ENCODE measurements around the gene MFAP5. TPM values are rescaled to one million over a fixed set of nuclear protein-coding genes. Genes with fewer than 3 reads are reported as not detected.

The MFAP5 gene
- total RNA-seq, 1 experiment from 2014 or later: 18.9 TPM

- H3F3A ChIP-seq (ENCODE audit: insufficient read depth, low read depth): no peaks in the 10 kb centered on the region
- TF ChIP-seq, protein P1, sequence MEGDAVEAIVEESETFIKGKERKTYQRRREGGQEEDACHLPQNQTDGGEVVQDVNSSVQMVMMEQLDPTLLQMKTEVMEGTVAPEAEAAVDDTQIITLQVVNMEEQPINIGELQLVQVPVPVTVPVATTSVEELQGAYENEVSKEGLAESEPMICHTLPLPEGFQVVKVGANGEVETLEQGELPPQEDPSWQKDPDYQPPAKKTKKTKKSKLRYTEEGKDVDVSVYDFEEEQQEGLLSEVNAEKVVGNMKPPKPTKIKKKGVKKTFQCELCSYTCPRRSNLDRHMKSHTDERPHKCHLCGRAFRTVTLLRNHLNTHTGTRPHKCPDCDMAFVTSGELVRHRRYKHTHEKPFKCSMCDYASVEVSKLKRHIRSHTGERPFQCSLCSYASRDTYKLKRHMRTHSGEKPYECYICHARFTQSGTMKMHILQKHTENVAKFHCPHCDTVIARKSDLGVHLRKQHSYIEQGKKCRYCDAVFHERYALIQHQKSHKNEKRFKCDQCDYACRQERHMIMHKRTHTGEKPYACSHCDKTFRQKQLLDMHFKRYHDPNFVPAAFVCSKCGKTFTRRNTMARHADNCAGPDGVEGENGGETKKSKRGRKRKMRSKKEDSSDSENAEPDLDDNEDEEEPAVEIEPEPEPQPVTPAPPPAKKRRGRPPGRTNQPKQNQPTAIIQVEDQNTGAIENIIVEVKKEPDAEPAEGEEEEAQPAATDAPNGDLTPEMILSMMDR (conservative IDR thresholded peaks at IDR 0.05): no peak
- no peak for TF ChIP-seq EZH2 (IDR thresholded peaks at IDR 0.05; ENCODE audit: low read depth)
- intact Hi-C loops (cut with micrococcal nuclease; ENCODE audit: unreplicated experiment): no loop called here
- POLR2A ChIA-PET (ENCODE audit: unreplicated experiment): no interaction called here
- no peak overlapping the region for H2AFZ ChIP-seq
- no peak overlapping the region for H3K27ac ChIP-seq
- CTCF ChIA-PET: no interaction called here
- no peak for DNase-seq
- no peaks in the 10 kb centered on the region for H3K27me3 ChIP-seq (ENCODE audit: insufficient read depth, low read depth)
- no peaks in the 10 kb centered on the region for H3K4me1 ChIP-seq (replicated peaks; ENCODE audit: insufficient read depth)
- H3K79me2 ChIP-seq (ENCODE audit: low read depth): no peaks in the 10 kb centered on the region
- no peak overlapping the region for H3K4me3 ChIP-seq
- no peaks in the 10 kb centered on the region for H3K9me2 ChIP-seq (ENCODE audit: insufficient read depth)
- no peaks in the 10 kb centered on the region for H4K20me1 ChIP-seq (ENCODE audit: insufficient read depth)
- H3K9me3 ChIP-seq (ENCODE audit: insufficient read depth, low read depth): no peaks in the 10 kb centered on the region
- BruUV-seq (replicated peaks): no TSS peak
- H3K36me3 ChIP-seq (ENCODE audit: low read depth): no peaks in the 10 kb centered on the region
- no peak overlapping the region for H3K4me2 ChIP-seq
These were observed 9.8 kb upstream of the MFAP5 start for GRCh38 chr12:8672381-8672780.

DNA sequence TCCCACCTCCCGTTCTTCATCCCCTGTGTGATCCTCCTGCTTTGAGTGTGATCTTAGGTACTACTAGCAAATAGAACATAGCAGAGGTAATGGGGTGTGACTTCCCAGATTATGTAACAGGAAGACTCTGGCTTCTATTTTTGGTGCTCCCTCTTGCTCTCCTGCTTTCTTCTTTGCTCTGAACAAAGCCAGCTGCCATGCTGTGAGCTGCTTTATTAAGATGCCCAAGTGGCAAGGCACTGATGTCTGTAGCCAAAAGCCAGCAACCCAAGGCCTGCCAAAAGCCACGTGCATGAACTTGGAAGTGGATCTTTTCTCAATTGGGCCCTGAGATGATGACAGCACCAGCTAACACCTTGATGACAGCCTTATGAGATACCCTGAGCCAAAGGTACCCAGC lies 5.8 kb upstream of the MFAP5 start:
- Histone ChIP-seq H3K4me2 (no peak overlapping the region), H3K9me2 (ENCODE audit: insufficient read depth) (no peaks in the 10 kb centered on the region), H4K20me1 (ENCODE audit: insufficient read depth) (no peaks in the 10 kb centered on the region), H2AFZ (no peak overlapping the region), H3K4me1 (replicated peaks; ENCODE audit: insufficient read depth) (no peaks in the 10 kb centered on the region), H3K27ac (no peak overlapping the region), H3K79me2 (ENCODE audit: low read depth) (no peaks in the 10 kb centered on the region), H3K4me3 (no peak overlapping the region), H3K27me3 (ENCODE audit: insufficient read depth, low read depth) (peaks cover 4% of the 10 kb centered on the region; the same call in 1 of the 2 replicates), H3K9me3 (ENCODE audit: insufficient read depth, low read depth) (no peaks in the 10 kb centered on the region), H3F3A (ENCODE audit: insufficient read depth, low read depth) (no peaks in the 10 kb centered on the region), H3K36me3 (ENCODE audit: low read depth) (no peaks in the 10 kb centered on the region)
- TF ChIP-seq, protein P1 (conservative IDR thresholded peaks at IDR 0.05): no peak
- no peak for TF ChIP-seq EZH2 (IDR thresholded peaks at IDR 0.05; ENCODE audit: low read depth)
- intact Hi-C loops (cut with micrococcal nuclease; ENCODE audit: unreplicated experiment): no loop called here
- ChIA-PET POLR2A (ENCODE audit: unreplicated experiment) (no interaction called here), CTCF (no interaction called here)
- BruUV-seq (replicated peaks): no TSS peak
- no peak for DNase-seq

- H3K4me1 ChIP-seq (replicated peaks; ENCODE audit: insufficient read depth): no peaks in the 10 kb centered on the region
- H3F3A ChIP-seq (ENCODE audit: insufficient read depth, low read depth): no peaks in the 10 kb centered on the region
- TF ChIP-seq, protein P1 (conservative IDR thresholded peaks at IDR 0.05): no peak
- TF ChIP-seq EZH2 (IDR thresholded peaks at IDR 0.05; ENCODE audit: low read depth): no peak
- H3K27me3 ChIP-seq (ENCODE audit: insufficient read depth, low read depth): peaks cover 4% of the 10 kb centered on the region; the same call in 1 of the 2 replicates
- no peaks in the 10 kb centered on the region for H4K20me1 ChIP-seq (ENCODE audit: insufficient read depth)
- H3K9me2 ChIP-seq (ENCODE audit: insufficient read depth): no peaks in the 10 kb centered on the region
- H3K9me3 ChIP-seq (ENCODE audit: insufficient read depth, low read depth): no peaks in the 10 kb centered on the region
- intact Hi-C loops (cut with micrococcal nuclease; ENCODE audit: unreplicated experiment): no loop called here
- no peak overlapping the region for H3K4me2 ChIP-seq
- CTCF ChIA-PET: no interaction called here
- POLR2A ChIA-PET (ENCODE audit: unreplicated experiment): no interaction called here
- no peaks in the 10 kb centered on the region for H3K36me3 ChIP-seq (ENCODE audit: low read depth)
- no peak overlapping the region for H3K27ac ChIP-seq
- no peak overlapping the region for H2AFZ ChIP-seq
- BruUV-seq (replicated peaks): no TSS peak
- no peak overlapping the region for H3K4me3 ChIP-seq
- no peak for DNase-seq
- no peaks in the 10 kb centered on the region for H3K79me2 ChIP-seq (ENCODE audit: low read depth)
These were observed 4.6 kb upstream of the MFAP5 start for GRCh38 chr12:8667270-8667669.

Measured in PC-9 (cell line).